Measurements from ENCODE around the gene ST3GAL3.

DNA sequence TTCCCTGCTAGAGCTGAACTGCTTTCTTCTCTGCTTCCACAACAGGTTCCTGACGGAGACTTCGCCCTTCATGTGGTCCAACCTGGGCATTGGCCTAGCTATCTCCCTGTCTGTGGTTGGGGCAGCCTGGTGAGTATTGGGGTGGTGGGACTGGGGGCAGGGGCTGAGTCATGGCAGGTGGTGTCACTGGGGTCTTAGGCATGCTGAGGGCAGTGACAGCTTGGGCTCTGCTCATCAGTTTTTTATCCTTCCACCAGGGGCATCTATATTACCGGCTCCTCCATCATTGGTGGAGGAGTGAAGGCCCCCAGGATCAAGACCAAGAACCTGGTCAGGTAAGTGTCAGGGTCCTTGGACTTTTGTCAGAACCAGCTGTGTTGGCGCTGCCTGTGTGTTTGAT, 268.7 kb downstream of the ST3GAL3 start:
- TF ChIP-seq FOXA1 (IDR thresholded peaks at IDR 0.05), result no peak
- TF ChIP-seq L3MBTL2 (conservative IDR thresholded peaks at IDR 0.05), result no peak
- no peak for TF ChIP-seq SUZ12 (IDR thresholded peaks at IDR 0.05)
- TF ChIP-seq FOXK2 (IDR thresholded peaks at IDR 0.05), result no peak
